HG03060 (cell line): ENCODE results near the gene FAM114A1.

Experiments used
- ATAC-seq: cut with Tn5 transposase; IDR thresholded peaks from one replicate; pipeline ENCODE4 v1.9.1; 2021; ENCODE audit warnings: low read depth, moderate number of reproducible peaks; ENCODE audit not compliant: unreplicated experiment

Gene FAM114A1

GRCh38 chr4:38994135-38994534 is 126.5 kb downstream of the FAM114A1 start:
- ATAC-seq, result no peak
